ENCODE data around the gene PROCA1. TPM values are rescaled to one million over a fixed set of nuclear protein-coding genes. Genes with fewer than 3 reads are reported as not detected.

Gene PROCA1
- 0.74 and 1.7 TPM in 2 replicates for polyA plus RNA-seq

GRCh38 chr17:28711723-28712031, at the start of gene PROCA1:
Gene PROCA1, minus strand, starts transcription at chr17:28711888. Its CDS starts 228 bp downstream, at chr17:28711660.

GRCh38 chr17:28743243-28744103, 31.8 kb upstream of the PROCA1 start, which contains the start of gene TRAF4:
Gene TRAF4, plus strand, starts transcription at chr17:28744011. Its CDS starts 102 bp downstream, at chr17:28744113.

GRCh38 chr17:28728364-28729200, 16.9 kb upstream of the PROCA1 start, which contains the start of gene NEK8:
Gene NEK8, plus strand, starts transcription at chr17:28728788. Its CDS starts 26 bp downstream, at chr17:28728814.

GRCh38 chr17:28726226-28726626, 14.5 kb upstream of the PROCA1 start, which contains the start of gene TLCD1:
Gene TLCD1, minus strand, starts transcription at chr17:28726233. Its CDS starts 136 bp downstream, at chr17:28726097.

GRCh38 chr17:28717578-28718332, 6.1 kb upstream of the PROCA1 start, which contains the start of gene RAB34:
Gene RAB34, minus strand, starts transcription at chr17:28717868. Its CDS starts 602 bp downstream, at chr17:28717266.

GRCh38 chr17:28661635-28662526, 49.8 kb downstream of the PROCA1 start, which contains the start of the genes SDF2 and SUPT6H:
Gene SDF2, minus strand, starts transcription at chr17:28661906. Its CDS starts 30 bp downstream, at chr17:28661876.
Gene SUPT6H, plus strand, starts transcription at chr17:28662205. Its CDS starts 11,197 bp downstream, at chr17:28673402.

Other genes starting within 250 kb of the PROCA1 start
- not detected in 2 replicates for gene SLC13A2, start 238.2 kb downstream of the PROCA1 start, polyA plus RNA-seq
- not detected in 2 replicates for gene FOXN1, start 205.5 kb downstream of the PROCA1 start, polyA plus RNA-seq
- gene UNC119, start 159.3 kb downstream of the PROCA1 start, polyA plus RNA-seq, result 12.3 and 30.0 TPM in 2 replicates
- gene PIGS, start 140.4 kb downstream of the PROCA1 start, polyA plus RNA-seq, result 60.9 and 88.9 TPM in 2 replicates
- 19,909 and 22,599 TPM in 2 replicates for gene ALDOC, start 135.0 kb downstream of the PROCA1 start, polyA plus RNA-seq
- gene SPAG5, start 112.9 kb downstream of the PROCA1 start, polyA plus RNA-seq, result 202 and 262 TPM in 2 replicates
- 9.8 and 10.9 TPM in 2 replicates for gene RSKR, start 97.7 kb downstream of the PROCA1 start, polyA plus RNA-seq
- gene BLTP2, start 66.7 kb downstream of the PROCA1 start, polyA plus RNA-seq, result 4.0 and 4.4 TPM in 2 replicates
- 174 and 197 TPM in 2 replicates for gene SDF2, start 50.0 kb downstream of the PROCA1 start, polyA plus RNA-seq
- 17.7 and 23.4 TPM in 2 replicates for gene SUPT6H, start 49.7 kb downstream of the PROCA1 start, polyA plus RNA-seq
- 4.9 and 7.8 TPM in 2 replicates for gene RAB34, start 6.0 kb upstream of the PROCA1 start, polyA plus RNA-seq
- 1,067 and 1,205 TPM in 2 replicates for gene RPL23A, start 8.1 kb upstream of the PROCA1 start, polyA plus RNA-seq
- gene TLCD1, start 14.3 kb upstream of the PROCA1 start, polyA plus RNA-seq, result 3.3 and 3.5 TPM in 2 replicates
- gene NEK8, start 16.9 kb upstream of the PROCA1 start, polyA plus RNA-seq, result 2.3 TPM in 1 of 2 replicates, not detected in the other
- gene TRAF4, start 32.1 kb upstream of the PROCA1 start, polyA plus RNA-seq, result 0.57 TPM in 1 of 2 replicates, not detected in the other
- 10.6 and 11.9 TPM in 2 replicates for gene FAM222B, start 130.9 kb upstream of the PROCA1 start, polyA plus RNA-seq
- 43.5 and 54.3 TPM in 2 replicates for gene ERAL1, start 143.1 kb upstream of the PROCA1 start, polyA plus RNA-seq
- 12.4 and 26.7 TPM in 2 replicates for gene FLOT2, start 185.8 kb upstream of the PROCA1 start, polyA plus RNA-seq
- gene DHRS13, start 191.2 kb upstream of the PROCA1 start, polyA plus RNA-seq, result 3.5 and 4.2 TPM in 2 replicates
- 3.7 and 6.0 TPM in 2 replicates for gene PHF12, start 239.6 kb upstream of the PROCA1 start, polyA plus RNA-seq